Activated T-helper 2 cell treated with anti-CD3 and anti-CD28 coated beads, Interferon-gamma antibody, Interleukin-2, Interleukin-4, amounts not matched to agents 10 μg/mL and 5 μg/mL and 100 μg/mL, durations not matched to agents 14 hours and 24 hours and 36 hours (primary cell): ENCODE measurements around the gene PEX14. TPM values are rescaled to one million over a fixed set of nuclear protein-coding genes. Genes with fewer than 3 reads are reported as not detected.

ENCODE experiments used
- DNase-seq: peaks from one replicate; pipeline ENCODE4 v3.0.0; 2021; ENCODE audit warnings: low spot score
- H3K27ac Mint-ChIP-seq: one replicate; pipeline ENCODE4 v1.8.0; 2021; ENCODE audit warnings: mixed read lengths
- H3K27me3 Mint-ChIP-seq: one replicate; pipeline ENCODE4 v1.8.0; 2021; ENCODE audit warnings: low read depth, mixed read lengths
- H3K36me3 Mint-ChIP-seq: one replicate; pipeline ENCODE4 v1.8.0; 2021; ENCODE audit warnings: low read depth, mixed read lengths
- H3K4me1 Mint-ChIP-seq: one replicate; pipeline ENCODE4 v1.8.0; 2021; ENCODE audit warnings: low read depth, mixed read lengths
- H3K4me3 Mint-ChIP-seq: one replicate; pipeline ENCODE4 v1.8.0; 2021; ENCODE audit warnings: low read depth, mild to moderate bottlenecking, moderate library complexity, mixed read lengths
- H3K9me3 Mint-ChIP-seq: one replicate; pipeline ENCODE4 v1.8.0; 2021; ENCODE audit warnings: mixed read lengths
- intact Hi-C: fragments of 100-400 bp; cut with micrococcal nuclease; formaldehyde crosslinking; loops from one replicate; pipeline ENCODE4 v1.15.1; 2023
- total RNA-seq: library from RNA; stranded (reverse); gene quantifications from 2 replicates; pipeline ENCODE4 v1.2.3, GENCODE V29; 2022

PEX14 gene
- total RNA-seq, 1 donor from 2014 or later = 23.1 TPM

- H3K27me3 Mint-ChIP-seq = no peaks in the 10 kb centered on the region
- DNase-seq = no peak
- no peak overlapping the region for H3K27ac Mint-ChIP-seq
- H3K9me3 Mint-ChIP-seq = no peaks in the 10 kb centered on the region
- H3K36me3 Mint-ChIP-seq = no peaks in the 10 kb centered on the region
- H3K4me1 Mint-ChIP-seq = peaks cover 7% of the 10 kb centered on the region
- intact Hi-C loops = no loop called here
- no peak overlapping the region for H3K4me3 Mint-ChIP-seq
Measured at GRCh38 chr1:10588640-10589039, 113.9 kb downstream of the PEX14 start.

- intact Hi-C loops = no loop called here
- DNase-seq = no peak
- H3K27me3 Mint-ChIP-seq = no peaks in the 10 kb centered on the region
- H3K9me3 Mint-ChIP-seq = no peaks in the 10 kb centered on the region
- no peaks in the 10 kb centered on the region for H3K36me3 Mint-ChIP-seq
- no peak overlapping the region for H3K27ac Mint-ChIP-seq
- H3K4me3 Mint-ChIP-seq = no peak overlapping the region
- H3K4me1 Mint-ChIP-seq = peaks cover 5% of the 10 kb centered on the region
Measured at GRCh38 chr1:10589074-10589473, 114.3 kb downstream of the PEX14 start.

GRCh38 chr1:10591010-10591409, 116.3 kb downstream of the PEX14 start:
- Mint-ChIP-seq H3K27ac (no peak overlapping the region), H3K36me3 (no peaks in the 10 kb centered on the region), H3K4me3 (no peak overlapping the region), H3K4me1 (peaks cover 4% of the 10 kb centered on the region), H3K27me3 (no peaks in the 10 kb centered on the region), H3K9me3 (no peaks in the 10 kb centered on the region)
- intact Hi-C loops = no loop called here
- no peak for DNase-seq

- Mint-ChIP-seq H3K4me1 (peaks cover 2% of the 10 kb centered on the region), H3K27me3 (no peaks in the 10 kb centered on the region), H3K4me3 (no peak overlapping the region), H3K27ac (no peak overlapping the region), H3K9me3 (no peaks in the 10 kb centered on the region), H3K36me3 (no peaks in the 10 kb centered on the region)
- DNase-seq = no peak
- intact Hi-C loops = no loop called here
Measured at GRCh38 chr1:10592373-10592772, 117.6 kb downstream of the PEX14 start.

- Mint-ChIP-seq H3K27me3 (no peaks in the 10 kb centered on the region), H3K4me3 (no peak overlapping the region), H3K36me3 (no peaks in the 10 kb centered on the region), H3K9me3 (no peaks in the 10 kb centered on the region), H3K27ac (no peak overlapping the region), H3K4me1 (peaks cover 2% of the 10 kb centered on the region)
- intact Hi-C loops = no loop called here
- DNase-seq = no peak
Measured at GRCh38 chr1:10593750-10594149, 119.0 kb downstream of the PEX14 start.

- Mint-ChIP-seq H3K9me3 (no peaks in the 10 kb centered on the region), H3K36me3 (no peaks in the 10 kb centered on the region), H3K27ac (no peak overlapping the region), H3K4me3 (no peak overlapping the region), H3K27me3 (no peaks in the 10 kb centered on the region), H3K4me1 (peaks cover 2% of the 10 kb centered on the region)
- intact Hi-C loops = no loop called here
- no peak for DNase-seq
Measured at GRCh38 chr1:10594595-10595223, 120.0 kb downstream of the PEX14 start.

GRCh38 chr1:10596780-10597179, 122.0 kb downstream of the PEX14 start:
- DNase-seq = no peak
- intact Hi-C loops = no loop called here
- Mint-ChIP-seq H3K36me3 (peaks cover 3% of the 10 kb centered on the region), H3K27me3 (no peaks in the 10 kb centered on the region), H3K4me3 (no peak overlapping the region), H3K9me3 (no peaks in the 10 kb centered on the region), H3K4me1 (peaks cover 2% of the 10 kb centered on the region), H3K27ac (no peak overlapping the region)

- Mint-ChIP-seq H3K27ac (no peak overlapping the region), H3K4me1 (peaks cover 2% of the 10 kb centered on the region), H3K9me3 (no peaks in the 10 kb centered on the region), H3K36me3 (peaks cover 3% of the 10 kb centered on the region), H3K27me3 (no peaks in the 10 kb centered on the region), H3K4me3 (no peak overlapping the region)
- DNase-seq = no peak
- intact Hi-C loops = no loop called here
Measured at GRCh38 chr1:10597492-10598388, 123.0 kb downstream of the PEX14 start.

GRCh38 chr1:10598389-10598702, 123.6 kb downstream of the PEX14 start:
- no peak overlapping the region for H3K27ac Mint-ChIP-seq
- peaks cover 3% of the 10 kb centered on the region for H3K36me3 Mint-ChIP-seq
- no peaks in the 10 kb centered on the region for H3K27me3 Mint-ChIP-seq
- intact Hi-C loops = no loop called here
- H3K4me3 Mint-ChIP-seq = no peak overlapping the region
- H3K4me1 Mint-ChIP-seq = peaks cover 2% of the 10 kb centered on the region
- H3K9me3 Mint-ChIP-seq = no peaks in the 10 kb centered on the region
- no peak for DNase-seq

GRCh38 chr1:10599194-10599861, 124.6 kb downstream of the PEX14 start:
- DNase-seq = no peak
- no peaks in the 10 kb centered on the region for H3K27me3 Mint-ChIP-seq
- H3K4me1 Mint-ChIP-seq = peaks cover 2% of the 10 kb centered on the region
- intact Hi-C loops = no loop called here
- no peak overlapping the region for H3K4me3 Mint-ChIP-seq
- peaks cover 3% of the 10 kb centered on the region for H3K36me3 Mint-ChIP-seq
- H3K27ac Mint-ChIP-seq = no peak overlapping the region
- H3K9me3 Mint-ChIP-seq = no peaks in the 10 kb centered on the region

GRCh38 chr1:10601342-10602070, 126.8 kb downstream of the PEX14 start:
- no peak for DNase-seq
- Mint-ChIP-seq H3K4me1 (no peaks in the 10 kb centered on the region), H3K27ac (no peak overlapping the region), H3K4me3 (no peak overlapping the region), H3K27me3 (no peaks in the 10 kb centered on the region), H3K9me3 (no peaks in the 10 kb centered on the region), H3K36me3 (peaks cover 3% of the 10 kb centered on the region)
- intact Hi-C loops = no loop called here

GRCh38 chr1:10602936-10603335, 128.2 kb downstream of the PEX14 start:
- Mint-ChIP-seq H3K36me3 (peaks cover 3% of the 10 kb centered on the region), H3K27ac (no peak overlapping the region), H3K4me1 (no peaks in the 10 kb centered on the region), H3K9me3 (no peaks in the 10 kb centered on the region), H3K27me3 (no peaks in the 10 kb centered on the region), H3K4me3 (no peak overlapping the region)
- no peak for DNase-seq
- intact Hi-C loops = no loop called here
